ENCODE results near the gene EPM2A.

DNA sequence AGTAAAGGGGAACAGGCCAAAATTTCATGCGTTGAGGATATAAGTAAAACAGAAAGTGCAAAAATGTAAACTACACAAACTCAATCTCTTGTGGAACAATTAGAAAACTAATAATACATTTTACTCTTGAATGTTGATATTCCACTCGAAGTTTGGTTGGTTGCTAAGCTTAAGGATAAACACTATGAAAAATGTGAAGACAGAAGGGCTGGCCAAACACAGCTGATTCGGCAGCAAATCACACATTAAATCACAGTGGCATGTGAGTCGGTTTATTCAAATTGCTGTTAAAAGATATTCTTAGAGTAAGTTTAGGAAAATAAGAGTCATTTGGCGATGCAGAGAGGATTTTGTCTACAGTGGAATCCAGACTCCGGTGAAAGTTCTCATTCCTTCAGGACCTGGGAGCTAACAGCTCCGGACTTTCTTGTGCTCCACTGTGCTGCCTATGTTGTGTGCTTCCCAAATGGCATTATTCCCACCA, 1.4 kb upstream of the EPM2A start:
- TF ChIP-seq ZFX (IDR thresholded peaks at IDR 0.05): no peak
- TF ChIP-seq, protein P1, sequence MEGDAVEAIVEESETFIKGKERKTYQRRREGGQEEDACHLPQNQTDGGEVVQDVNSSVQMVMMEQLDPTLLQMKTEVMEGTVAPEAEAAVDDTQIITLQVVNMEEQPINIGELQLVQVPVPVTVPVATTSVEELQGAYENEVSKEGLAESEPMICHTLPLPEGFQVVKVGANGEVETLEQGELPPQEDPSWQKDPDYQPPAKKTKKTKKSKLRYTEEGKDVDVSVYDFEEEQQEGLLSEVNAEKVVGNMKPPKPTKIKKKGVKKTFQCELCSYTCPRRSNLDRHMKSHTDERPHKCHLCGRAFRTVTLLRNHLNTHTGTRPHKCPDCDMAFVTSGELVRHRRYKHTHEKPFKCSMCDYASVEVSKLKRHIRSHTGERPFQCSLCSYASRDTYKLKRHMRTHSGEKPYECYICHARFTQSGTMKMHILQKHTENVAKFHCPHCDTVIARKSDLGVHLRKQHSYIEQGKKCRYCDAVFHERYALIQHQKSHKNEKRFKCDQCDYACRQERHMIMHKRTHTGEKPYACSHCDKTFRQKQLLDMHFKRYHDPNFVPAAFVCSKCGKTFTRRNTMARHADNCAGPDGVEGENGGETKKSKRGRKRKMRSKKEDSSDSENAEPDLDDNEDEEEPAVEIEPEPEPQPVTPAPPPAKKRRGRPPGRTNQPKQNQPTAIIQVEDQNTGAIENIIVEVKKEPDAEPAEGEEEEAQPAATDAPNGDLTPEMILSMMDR (IDR thresholded peaks at IDR 0.05 in 2 of 3, conservative IDR thresholded peaks at IDR 0.05 in 1 of 3; ENCODE audit: borderline replicate concordance in 1 of 3, insufficient read depth in 1 of 3, low read depth in 2 of 3, low read length in 2 of 3): no peak
- no peak for TF ChIP-seq CEBPB (IDR thresholded peaks at IDR 0.05; ENCODE audit: low read depth)
- TF ChIP-seq POLR2A (IDR thresholded peaks at IDR 0.05; ENCODE audit: borderline replicate concordance, extremely low read depth, insufficient read depth, insufficient read length): no peak
- TF ChIP-seq, protein P2, sequence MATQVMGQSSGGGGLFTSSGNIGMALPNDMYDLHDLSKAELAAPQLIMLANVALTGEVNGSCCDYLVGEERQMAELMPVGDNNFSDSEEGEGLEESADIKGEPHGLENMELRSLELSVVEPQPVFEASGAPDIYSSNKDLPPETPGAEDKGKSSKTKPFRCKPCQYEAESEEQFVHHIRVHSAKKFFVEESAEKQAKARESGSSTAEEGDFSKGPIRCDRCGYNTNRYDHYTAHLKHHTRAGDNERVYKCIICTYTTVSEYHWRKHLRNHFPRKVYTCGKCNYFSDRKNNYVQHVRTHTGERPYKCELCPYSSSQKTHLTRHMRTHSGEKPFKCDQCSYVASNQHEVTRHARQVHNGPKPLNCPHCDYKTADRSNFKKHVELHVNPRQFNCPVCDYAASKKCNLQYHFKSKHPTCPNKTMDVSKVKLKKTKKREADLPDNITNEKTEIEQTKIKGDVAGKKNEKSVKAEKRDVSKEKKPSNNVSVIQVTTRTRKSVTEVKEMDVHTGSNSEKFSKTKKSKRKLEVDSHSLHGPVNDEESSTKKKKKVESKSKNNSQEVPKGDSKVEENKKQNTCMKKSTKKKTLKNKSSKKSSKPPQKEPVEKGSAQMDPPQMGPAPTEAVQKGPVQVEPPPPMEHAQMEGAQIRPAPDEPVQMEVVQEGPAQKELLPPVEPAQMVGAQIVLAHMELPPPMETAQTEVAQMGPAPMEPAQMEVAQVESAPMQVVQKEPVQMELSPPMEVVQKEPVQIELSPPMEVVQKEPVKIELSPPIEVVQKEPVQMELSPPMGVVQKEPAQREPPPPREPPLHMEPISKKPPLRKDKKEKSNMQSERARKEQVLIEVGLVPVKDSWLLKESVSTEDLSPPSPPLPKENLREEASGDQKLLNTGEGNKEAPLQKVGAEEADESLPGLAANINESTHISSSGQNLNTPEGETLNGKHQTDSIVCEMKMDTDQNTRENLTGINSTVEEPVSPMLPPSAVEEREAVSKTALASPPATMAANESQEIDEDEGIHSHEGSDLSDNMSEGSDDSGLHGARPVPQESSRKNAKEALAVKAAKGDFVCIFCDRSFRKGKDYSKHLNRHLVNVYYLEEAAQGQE (IDR thresholded peaks at IDR 0.05; ENCODE audit: low read depth): no peak
- TF ChIP-seq SP1 (IDR thresholded peaks at IDR 0.05; ENCODE audit: low read depth): no peak
- TF ChIP-seq JUND (IDR thresholded peaks at IDR 0.05): no peak
- TF ChIP-seq, protein P3, sequence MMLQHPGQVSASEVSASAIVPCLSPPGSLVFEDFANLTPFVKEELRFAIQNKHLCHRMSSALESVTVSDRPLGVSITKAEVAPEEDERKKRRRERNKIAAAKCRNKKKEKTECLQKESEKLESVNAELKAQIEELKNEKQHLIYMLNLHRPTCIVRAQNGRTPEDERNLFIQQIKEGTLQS (IDR thresholded peaks at IDR 0.05): no peak
- TF ChIP-seq, protein P4, sequence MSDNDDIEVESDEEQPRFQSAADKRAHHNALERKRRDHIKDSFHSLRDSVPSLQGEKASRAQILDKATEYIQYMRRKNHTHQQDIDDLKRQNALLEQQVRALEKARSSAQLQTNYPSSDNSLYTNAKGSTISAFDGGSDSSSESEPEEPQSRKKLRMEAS (IDR thresholded peaks at IDR 0.05): no peak
- no peak for TF ChIP-seq RAD21 (IDR thresholded peaks at IDR 0.05; ENCODE audit: low read depth)
- no peak for TF ChIP-seq EZH2phosphoT487 (IDR thresholded peaks at IDR 0.05; ENCODE audit: borderline replicate concordance)
